ENCODE data around the gene KLHDC7B. TPM values are rescaled to one million over a fixed set of nuclear protein-coding genes. Genes with fewer than 3 reads are reported as not detected.

Gene KLHDC7B
- total and polyA plus RNA-seq, 2 of the 13 experiments (the other 11 are each of a cell fraction or from before 2014, with no cell fraction given), result 0.11 TPM; not detected in 1

DNA sequence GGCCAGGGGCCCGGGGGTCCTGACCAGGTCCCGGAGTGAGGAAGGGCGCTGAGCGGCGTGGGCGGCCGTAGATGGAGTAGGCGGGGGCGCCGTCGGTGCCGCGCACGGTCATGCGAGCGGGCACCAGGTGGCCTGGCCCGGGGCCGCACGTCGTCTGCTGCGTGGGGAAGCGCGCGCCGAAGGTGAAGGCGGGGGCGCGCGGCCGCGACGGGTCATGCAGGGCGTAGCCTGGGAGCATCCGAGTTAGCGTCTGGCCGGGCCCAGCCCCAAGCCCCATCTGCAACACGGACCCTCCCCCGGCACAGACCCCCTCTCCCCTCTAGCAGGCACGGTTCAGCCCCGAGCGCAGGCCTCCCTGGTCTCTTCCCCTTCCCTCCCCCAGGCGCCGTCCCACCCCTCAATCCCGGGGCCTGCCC is 14.1 kb upstream of the KLHDC7B start (continued):
- TF ChIP-seq ZNF777 (CRISPR knock-in tag; IDR thresholded peaks at IDR 0.05) (peak; percentile 94), ZNF776 (CRISPR knock-in tag; IDR thresholded peaks at IDR 0.05) (0 out of 2 replicates have a peak, but pooled peaks have one; percentile 41)
- TF ChIP-seq, protein P1, sequence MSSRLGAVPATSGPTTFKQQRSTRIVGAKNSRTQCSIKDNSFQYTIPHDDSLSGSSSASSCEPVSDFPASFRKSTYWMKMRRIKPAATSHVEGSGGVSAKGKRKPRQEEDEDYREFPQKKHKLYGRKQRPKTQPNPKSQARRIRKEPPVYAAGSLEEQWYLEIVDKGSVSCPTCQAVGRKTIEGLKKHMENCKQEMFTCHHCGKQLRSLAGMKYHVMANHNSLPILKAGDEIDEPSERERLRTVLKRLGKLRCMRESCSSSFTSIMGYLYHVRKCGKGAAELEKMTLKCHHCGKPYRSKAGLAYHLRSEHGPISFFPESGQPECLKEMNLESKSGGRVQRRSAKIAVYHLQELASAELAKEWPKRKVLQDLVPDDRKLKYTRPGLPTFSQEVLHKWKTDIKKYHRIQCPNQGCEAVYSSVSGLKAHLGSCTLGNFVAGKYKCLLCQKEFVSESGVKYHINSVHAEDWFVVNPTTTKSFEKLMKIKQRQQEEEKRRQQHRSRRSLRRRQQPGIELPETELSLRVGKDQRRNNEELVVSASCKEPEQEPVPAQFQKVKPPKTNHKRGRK (CRISPR knock-in tag; IDR thresholded peaks at IDR 0.05), result no peak

DNA sequence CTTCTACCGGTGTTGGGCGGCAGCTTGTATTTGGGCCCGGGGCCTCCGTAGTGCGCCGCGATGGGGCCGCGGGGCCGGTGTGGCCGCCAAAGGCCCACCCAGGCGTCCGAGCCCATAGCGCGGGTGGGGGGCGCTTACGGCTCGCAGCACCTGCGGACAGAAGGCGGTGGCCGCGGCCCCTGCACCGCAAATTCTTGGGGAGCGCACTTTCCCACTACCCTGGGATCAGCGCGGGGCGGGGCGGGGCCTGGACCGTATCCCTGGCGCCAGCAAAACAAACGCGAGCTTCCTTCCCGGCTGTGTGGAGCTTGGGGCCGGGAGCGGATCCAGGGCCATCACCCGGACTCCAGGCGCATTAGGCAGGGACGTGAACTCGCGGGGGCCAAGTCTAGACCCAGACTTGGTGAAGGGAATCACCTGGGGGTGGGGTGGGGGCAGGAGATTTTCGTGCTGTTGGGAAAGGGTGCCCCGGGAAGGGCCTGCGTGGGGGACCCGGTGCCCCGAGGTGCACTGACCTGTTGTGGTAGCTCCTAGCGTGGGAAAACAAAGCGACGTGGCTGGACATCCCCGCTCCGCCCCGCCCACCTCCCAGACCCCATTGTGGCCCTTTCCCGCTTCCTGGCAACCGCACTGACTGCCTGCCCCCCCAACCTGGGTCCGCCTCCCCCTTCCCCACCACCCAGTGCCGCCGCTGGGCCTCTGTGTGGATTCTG is 13.6 kb upstream of the KLHDC7B start:
- no TSS peak for BruUV-seq (replicated peaks)
- no peaks in the 10 kb centered on the region for H4K20me1 ChIP-seq (ENCODE audit: insufficient read depth, low read length)
- in situ Hi-C loops (cut with HindIII; ENCODE audit: extremely low pct_ligation_motif_present, low pct_unique_long_range_greater_than_20kb) (loop anchor here (5.0 kb wide), 1 partner anchor 35 kb away; no protein-coding TSS in a partner anchor), intact Hi-C loops (cut with micrococcal nuclease; ENCODE audit: unreplicated experiment) (no loop called here)
- ChIA-PET CTCF (ENCODE audit: low intra/inter-chr PET ratio, low total read pairs) (no interaction called here), POLR2A (interaction anchor here (0.8 to 5.9 kb wide), 8 partner anchors 9 to 109 kb away, joined by 3 to 34 read pairs (median 6); partner anchors contain the start of genes CHKB, KLHDC7B, LMF2 and NCAPH2)
- peak overlapping the region; percentile 74 for H3K27ac ChIP-seq (ENCODE audit: extremely low read length, insufficient read depth, low read length)
- peaks cover 68% of the 10 kb centered on the region for H3K4me1 ChIP-seq (ENCODE audit: insufficient read depth, low read length)
- peak overlapping the region; percentile 58 to 83 (median 74) for H3K4me3 ChIP-seq (replicated peaks in 1 of 3; ENCODE audit: insufficient read depth in 1 of 3, low read depth in 2 of 3, low read length in 3 of 3)
- H3K9me3 ChIP-seq (ENCODE audit: low read length), result no peaks in the 10 kb centered on the region
- FAIRE-seq (no peak), DNase-seq (ENCODE audit: low spot score) (no peak), ATAC-seq (peak; percentile 38)
- H3K27me3 ChIP-seq (ENCODE audit: control insufficient read depth in 1 of 2, insufficient read depth in 2 of 2, low read length in 2 of 2), result 0 out of 5 replicates have a peak, but pooled peaks cover 0 to 6% of the 10 kb centered on the region in 2 experiments
- H3K36me3 ChIP-seq (replicated peaks in 1 of 2; ENCODE audit: control insufficient read depth in 1 of 2, insufficient read depth in 2 of 2, low read length in 2 of 2), result no peaks in the 10 kb centered on the region
- no peaks in the 10 kb centered on the region for H3K79me2 ChIP-seq (ENCODE audit: insufficient read depth, low read length)
- no peak overlapping the region for H2AFZ ChIP-seq (ENCODE audit: low read length)
- H3K4me2 ChIP-seq (ENCODE audit: low read depth, low read length), result peak overlapping the region; percentile 84
- peak overlapping the region; percentile 73 for H3K9ac ChIP-seq (ENCODE audit: insufficient read depth, low read depth, low read length)
- WGBS (ENCODE audit: low lambda C conversion rate), result 4% methylated on average over 27 of the region's 56 CpGs
- peak; percentile 24; the same call in 1 of the 2 replicates for TF ChIP-seq HOXA5 (CRISPR knock-in tag; IDR thresholded peaks at IDR 0.05)
- TF ChIP-seq ZNF337 (CRISPR knock-in tag; IDR thresholded peaks at IDR 0.05; ENCODE audit: borderline replicate concordance, low read depth), result peak; percentile 45; the same call in 1 of the 2 replicates
- TF ChIP-seq MTA1 (CRISPR knock-in tag; IDR thresholded peaks at IDR 0.05; ENCODE audit: borderline replicate concordance), result peak; percentile 23; the same call in 1 of the 2 replicates
- peak; percentile 56; the same call in 1 of the 2 replicates for TF ChIP-seq GABPB1 (CRISPR knock-in tag; IDR thresholded peaks at IDR 0.05)
- TF ChIP-seq AGO1 (IDR thresholded peaks at IDR 0.05; ENCODE audit: low read depth, low read length, poor library complexity, severe bottlenecking), result peak; percentile 84
- TF ChIP-seq KDM2A (CRISPR knock-in tag; IDR thresholded peaks at IDR 0.05; ENCODE audit: borderline replicate concordance, low read depth), result peak; percentile 54; the same call in 1 of the 2 replicates
- TF ChIP-seq NFKB2 (CRISPR knock-in tag; IDR thresholded peaks at IDR 0.05; ENCODE audit: borderline replicate concordance), result 0 out of 2 replicates have a peak, but pooled peaks have one; percentile 0
- no peak for TF ChIP-seq ZNF296 (CRISPR knock-in tag; conservative IDR thresholded peaks at IDR 0.05)
- TF ChIP-seq SP5 (CRISPR knock-in tag; IDR thresholded peaks at IDR 0.05; ENCODE audit: borderline replicate concordance, low read depth), result peak; percentile 43; the same call in 1 of the 2 replicates
- TF ChIP-seq, protein P2, sequence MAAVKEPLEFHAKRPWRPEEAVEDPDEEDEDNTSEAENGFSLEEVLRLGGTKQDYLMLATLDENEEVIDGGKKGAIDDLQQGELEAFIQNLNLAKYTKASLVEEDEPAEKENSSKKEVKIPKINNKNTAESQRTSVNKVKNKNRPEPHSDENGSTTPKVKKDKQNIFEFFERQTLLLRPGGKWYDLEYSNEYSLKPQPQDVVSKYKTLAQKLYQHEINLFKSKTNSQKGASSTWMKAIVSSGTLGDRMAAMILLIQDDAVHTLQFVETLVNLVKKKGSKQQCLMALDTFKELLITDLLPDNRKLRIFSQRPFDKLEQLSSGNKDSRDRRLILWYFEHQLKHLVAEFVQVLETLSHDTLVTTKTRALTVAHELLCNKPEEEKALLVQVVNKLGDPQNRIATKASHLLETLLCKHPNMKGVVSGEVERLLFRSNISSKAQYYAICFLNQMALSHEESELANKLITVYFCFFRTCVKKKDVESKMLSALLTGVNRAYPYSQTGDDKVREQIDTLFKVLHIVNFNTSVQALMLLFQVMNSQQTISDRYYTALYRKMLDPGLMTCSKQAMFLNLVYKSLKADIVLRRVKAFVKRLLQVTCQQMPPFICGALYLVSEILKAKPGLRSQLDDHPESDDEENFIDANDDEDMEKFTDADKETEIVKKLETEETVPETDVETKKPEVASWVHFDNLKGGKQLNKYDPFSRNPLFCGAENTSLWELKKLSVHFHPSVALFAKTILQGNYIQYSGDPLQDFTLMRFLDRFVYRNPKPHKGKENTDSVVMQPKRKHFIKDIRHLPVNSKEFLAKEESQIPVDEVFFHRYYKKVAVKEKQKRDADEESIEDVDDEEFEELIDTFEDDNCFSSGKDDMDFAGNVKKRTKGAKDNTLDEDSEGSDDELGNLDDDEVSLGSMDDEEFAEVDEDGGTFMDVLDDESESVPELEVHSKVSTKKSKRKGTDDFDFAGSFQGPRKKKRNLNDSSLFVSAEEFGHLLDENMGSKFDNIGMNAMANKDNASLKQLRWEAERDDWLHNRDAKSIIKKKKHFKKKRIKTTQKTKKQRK (IDR thresholded peaks at IDR 0.05; ENCODE audit: low read length), result no peak
